ENCODE results near the gene PPM1H.

The PPM1H gene

DNA sequence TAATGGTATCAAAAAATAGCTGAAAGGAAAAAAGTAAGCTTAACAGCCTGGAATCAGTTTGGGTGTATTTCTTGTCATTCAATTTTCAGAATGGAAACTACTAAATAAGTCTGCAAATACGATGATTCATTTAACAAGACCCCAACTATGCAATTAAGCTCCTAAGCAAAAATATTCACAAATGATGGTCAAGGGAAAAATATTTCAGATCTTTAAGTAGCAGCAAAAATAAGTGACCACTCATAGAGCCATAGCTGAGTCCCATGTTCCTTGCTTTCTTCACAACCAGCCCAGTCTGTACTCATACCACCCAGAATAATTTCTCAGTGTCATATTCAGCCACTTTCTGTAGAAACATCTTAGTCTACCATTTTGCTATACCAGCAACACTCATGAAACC lies 185.4 kb downstream of the PPM1H start:
- Histone ChIP-seq H4K20me1 (no peaks in the 10 kb centered on the region), H3K9me3 (replicated peaks in 1 of 11) (no peaks in the 10 kb centered on the region), H3K4me3 (no peak overlapping the region), H3K9ac (no peak overlapping the region), H3K4me2 (no peak overlapping the region), H3K36me3 (no peaks in the 10 kb centered on the region), H3K27ac (no peak overlapping the region), H3K27me3 (no peaks in the 10 kb centered on the region), H3K4me1 (peaks cover 8 to 17% (median 13%) of the 10 kb centered on the region in 10 experiments; a peak in 19 of 20 replicates)
- no peak for TF ChIP-seq Cebpa-rat (IDR thresholded peaks at IDR 0.05)

DNA sequence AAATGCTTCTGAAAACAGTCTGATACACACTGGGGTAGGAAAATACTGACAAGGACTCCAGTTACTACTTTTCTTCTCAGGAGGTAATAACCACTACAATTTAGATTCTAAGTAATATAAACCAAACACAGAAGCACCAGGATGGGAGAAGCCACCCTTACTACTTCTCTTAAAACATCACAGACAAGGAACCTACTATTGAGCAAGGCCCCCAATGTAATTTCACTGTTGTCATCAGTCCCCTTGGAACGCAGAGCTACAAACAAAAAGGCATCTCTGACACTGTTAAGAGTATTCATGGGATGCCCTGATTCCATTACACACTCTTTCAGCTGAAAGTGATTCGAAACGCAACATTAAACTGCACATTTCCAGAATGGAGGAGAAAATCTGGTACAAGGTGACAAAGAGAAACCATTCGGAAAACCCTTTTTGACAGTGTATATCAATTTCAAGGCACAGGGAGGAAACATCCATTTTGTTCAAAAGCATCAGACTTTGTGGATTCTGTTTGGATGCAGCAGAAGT lies 185.9 kb downstream of the PPM1H start:
- H4K20me1 ChIP-seq: no peaks in the 10 kb centered on the region
- no peak overlapping the region for H3K9ac ChIP-seq
- H3K9me3 ChIP-seq (replicated peaks in 1 of 11): no peaks in the 10 kb centered on the region
- no peaks in the 10 kb centered on the region for H3K27me3 ChIP-seq
- no peak overlapping the region for H3K4me2 ChIP-seq
- no peak for TF ChIP-seq Cebpa-rat (IDR thresholded peaks at IDR 0.05)
- no peak overlapping the region for H3K4me3 ChIP-seq
- H3K4me1 ChIP-seq: peaks cover 8 to 21% (median 14%) of the 10 kb centered on the region in 10 experiments; a peak in 19 of 20 replicates
- H3K27ac ChIP-seq: no peak overlapping the region
- no peaks in the 10 kb centered on the region for H3K36me3 ChIP-seq

DNA sequence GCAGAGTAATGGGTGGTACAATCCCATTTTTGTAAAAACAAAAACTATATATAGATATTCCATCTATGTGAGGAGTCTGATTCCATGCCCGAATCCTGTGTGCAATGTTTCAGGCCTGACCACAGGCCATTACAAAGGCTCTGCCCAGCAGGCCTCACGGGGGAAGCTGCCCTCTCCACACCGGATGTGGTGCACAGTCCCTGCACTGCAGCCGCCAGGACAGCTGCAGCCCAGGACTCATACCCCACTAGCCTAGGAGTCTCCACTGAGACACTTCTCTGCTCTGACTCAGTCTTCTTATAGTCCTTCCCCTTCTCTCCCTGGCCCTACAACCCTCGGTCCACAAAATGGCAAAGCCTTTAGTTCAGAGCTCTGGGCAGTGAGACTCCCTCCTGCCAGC lies 190.4 kb downstream of the PPM1H start:
- Histone ChIP-seq H3K4me1 (peaks cover 8 to 21% (median 14%) of the 10 kb centered on the region in 10 experiments; a peak in 19 of 20 replicates), H3K4me3 (no peak overlapping the region), H3K36me3 (no peaks in the 10 kb centered on the region), H3K27me3 (no peaks in the 10 kb centered on the region), H3K4me2 (peak overlapping the region in 7 of 11 experiments; percentile 12 to 62 (median 50); a peak in 11 of 22 replicates), H3K27ac (peak overlapping the region in 4 of 11 experiments; percentile 47 to 66 (median 48); a peak in 8 of 22 replicates), H3K9me3 (replicated peaks in 1 of 11) (no peaks in the 10 kb centered on the region), H4K20me1 (no peaks in the 10 kb centered on the region), H3K9ac (no peak overlapping the region)
- no peak for TF ChIP-seq Cebpa-rat (IDR thresholded peaks at IDR 0.05)

DNA sequence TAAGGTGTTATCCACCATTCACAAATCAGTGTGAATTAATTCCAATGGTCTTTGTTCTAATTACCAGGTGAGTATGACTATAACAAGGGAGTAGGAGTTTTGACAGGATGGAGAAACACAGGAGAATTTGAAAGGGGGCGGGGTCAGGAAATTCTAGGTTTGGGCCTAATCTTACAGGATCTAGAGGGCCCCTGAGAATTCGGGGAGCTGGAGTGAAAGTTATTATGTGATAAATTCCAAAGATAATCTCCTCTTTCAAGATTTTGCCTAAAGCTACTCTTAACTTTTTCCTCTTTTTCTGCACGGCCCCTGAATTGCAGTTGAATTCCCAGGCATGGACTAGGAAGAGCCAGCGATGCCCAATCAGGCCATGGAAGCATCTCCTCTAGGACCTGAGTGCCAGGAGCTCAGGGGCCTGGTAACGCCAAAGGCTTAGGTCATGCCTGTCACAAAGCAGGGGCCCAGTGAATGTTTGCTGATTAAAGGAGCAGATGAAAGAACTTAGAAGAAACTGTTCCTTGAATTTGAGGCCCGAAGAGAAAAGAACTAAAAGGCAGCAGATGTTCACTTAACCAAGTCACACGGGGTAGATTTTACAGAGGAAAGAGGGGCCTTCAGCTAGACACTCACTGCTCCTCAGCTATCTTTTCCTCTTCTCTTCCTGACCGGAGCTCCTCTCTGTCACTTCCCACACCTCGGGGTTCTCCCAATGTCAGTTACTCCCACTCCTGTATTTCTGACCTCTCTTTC lies 195.5 kb downstream of the PPM1H start:
- H3K4me2 ChIP-seq: no peak overlapping the region
- H3K9me3 ChIP-seq (replicated peaks in 1 of 11): no peaks in the 10 kb centered on the region
- H3K9ac ChIP-seq: no peak overlapping the region
- peaks cover 0 to 3% (median under 1%) of the 10 kb centered on the region in 10 experiments; a peak in 9 of 20 replicates for H3K4me1 ChIP-seq
- no peak overlapping the region for H3K4me3 ChIP-seq
- no peaks in the 10 kb centered on the region for H4K20me1 ChIP-seq
- no peaks in the 10 kb centered on the region for H3K27me3 ChIP-seq
- H3K27ac ChIP-seq: no peak overlapping the region
- TF ChIP-seq Cebpa-rat (IDR thresholded peaks at IDR 0.05): no peak
- H3K36me3 ChIP-seq: no peaks in the 10 kb centered on the region; a peak in 1 of 22 replicates

DNA sequence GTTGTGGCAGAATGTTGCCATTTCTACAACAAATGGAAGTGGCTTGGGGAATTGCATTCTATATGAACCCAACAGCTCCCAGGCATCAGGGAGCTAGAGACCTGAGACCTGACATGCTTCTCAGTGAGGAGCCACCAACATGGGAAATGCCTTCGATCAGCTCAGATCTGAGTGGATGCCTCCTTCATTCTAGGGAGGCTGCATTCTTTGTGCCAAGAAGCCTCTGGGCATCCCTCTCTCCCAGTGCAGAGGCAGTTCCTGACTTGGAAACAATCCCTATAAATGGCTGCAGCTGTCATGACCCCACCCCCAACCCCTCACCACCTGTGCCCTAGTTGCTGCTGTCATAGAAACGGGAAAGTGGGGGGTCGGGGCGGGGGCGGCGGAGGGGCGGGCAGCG lies 196.3 kb downstream of the PPM1H start:
- Histone ChIP-seq H3K4me1 (peaks cover 0 to 6% (median 0%) of the 10 kb centered on the region in 10 experiments; a peak in 6 of 20 replicates), H3K27me3 (no peaks in the 10 kb centered on the region), H3K9me3 (replicated peaks in 1 of 11) (no peaks in the 10 kb centered on the region), H4K20me1 (no peaks in the 10 kb centered on the region), H3K4me3 (no peak overlapping the region), H3K27ac (no peak overlapping the region), H3K36me3 (no peaks in the 10 kb centered on the region; a peak in 1 of 22 replicates), H3K9ac (no peak overlapping the region), H3K4me2 (no peak overlapping the region)
- no peak for TF ChIP-seq Cebpa-rat (IDR thresholded peaks at IDR 0.05)

DNA sequence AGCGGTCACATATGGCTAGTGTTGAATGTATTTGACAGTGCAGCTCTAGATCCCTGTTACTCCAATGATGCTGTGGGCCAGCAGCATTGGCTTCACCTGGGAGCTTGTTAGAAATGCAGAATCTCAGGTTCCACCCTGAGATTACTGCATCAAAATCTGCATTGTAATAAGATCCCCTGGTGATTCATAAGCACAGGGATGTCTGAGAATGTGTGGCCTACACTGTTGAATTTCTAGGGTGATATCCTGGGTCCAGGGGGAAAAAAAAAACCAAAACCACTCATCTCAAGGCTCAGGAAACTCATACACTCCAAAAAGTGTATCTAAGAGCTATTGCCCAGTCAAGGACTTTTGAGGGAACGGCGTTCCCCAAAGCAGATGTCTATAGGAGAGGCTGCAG lies 196.8 kb downstream of the PPM1H start:
- Histone ChIP-seq H3K9me3 (replicated peaks in 1 of 11) (no peaks in the 10 kb centered on the region), H3K27ac (no peak overlapping the region), H3K4me1 (peaks cover 0 to 11% (median 1%) of the 10 kb centered on the region in 10 experiments; a peak in 9 of 20 replicates), H3K27me3 (no peaks in the 10 kb centered on the region), H3K36me3 (no peaks in the 10 kb centered on the region; a peak in 1 of 22 replicates), H3K4me3 (no peak overlapping the region), H3K9ac (no peak overlapping the region), H4K20me1 (no peaks in the 10 kb centered on the region), H3K4me2 (no peak overlapping the region)
- no peak for TF ChIP-seq Cebpa-rat (IDR thresholded peaks at IDR 0.05)

DNA sequence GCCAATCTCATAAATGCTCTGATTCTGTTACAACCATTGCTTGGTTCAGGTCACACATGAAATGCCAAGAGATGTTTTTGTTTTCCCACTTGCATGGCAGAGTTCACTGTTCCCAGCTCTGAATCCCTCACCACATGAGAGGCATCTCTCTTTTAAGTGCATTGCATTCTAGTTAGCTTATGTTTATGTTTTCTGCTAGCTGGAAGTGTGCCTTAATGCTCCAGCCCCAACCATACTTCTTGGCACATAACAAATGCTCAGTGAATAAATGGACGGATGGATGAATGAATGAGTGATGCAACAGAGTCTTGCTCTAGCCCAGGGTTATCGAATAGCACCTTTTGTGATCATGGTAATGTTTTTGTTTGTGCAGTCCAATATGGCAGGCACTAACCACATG lies 197.3 kb downstream of the PPM1H start:
- no peak overlapping the region for H3K4me3 ChIP-seq
- H3K9me3 ChIP-seq (replicated peaks in 1 of 11): no peaks in the 10 kb centered on the region
- no peak for TF ChIP-seq Cebpa-rat (IDR thresholded peaks at IDR 0.05)
- no peak overlapping the region for H3K4me2 ChIP-seq
- no peaks in the 10 kb centered on the region for H4K20me1 ChIP-seq
- no peak overlapping the region for H3K27ac ChIP-seq
- H3K27me3 ChIP-seq: no peaks in the 10 kb centered on the region
- H3K36me3 ChIP-seq: no peaks in the 10 kb centered on the region; a peak in 1 of 22 replicates
- peaks cover 0 to 16% (median 3%) of the 10 kb centered on the region in 10 experiments; a peak in 9 of 20 replicates for H3K4me1 ChIP-seq
- no peak overlapping the region for H3K9ac ChIP-seq

DNA sequence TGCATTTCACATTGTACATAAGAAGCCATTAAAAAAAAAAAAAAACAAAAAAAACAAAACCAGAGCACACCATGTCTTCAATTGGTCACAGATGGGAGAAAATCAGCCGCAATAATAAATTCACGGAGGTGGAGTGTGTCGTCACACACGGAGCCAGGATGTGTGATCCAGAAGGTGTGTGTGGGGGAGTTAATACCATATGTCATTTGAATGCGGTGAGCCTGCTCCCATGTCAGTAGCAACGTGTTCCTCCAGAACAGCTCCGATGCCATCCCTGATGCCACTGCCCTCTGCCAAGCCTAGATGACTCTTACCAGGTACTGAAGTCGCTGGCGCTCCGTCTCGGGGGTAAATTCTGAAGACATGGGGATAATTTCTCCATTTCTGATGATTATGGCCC lies 197.8 kb downstream of the PPM1H start:
- Histone ChIP-seq H3K4me2 (no peak overlapping the region), H3K27ac (no peak overlapping the region), H3K9ac (no peak overlapping the region), H3K9me3 (replicated peaks in 1 of 11) (no peaks in the 10 kb centered on the region), H3K4me3 (no peak overlapping the region), H3K4me1 (peaks cover 0 to 20% (median 3%) of the 10 kb centered on the region in 10 experiments; a peak in 9 of 20 replicates), H3K36me3 (no peaks in the 10 kb centered on the region; a peak in 1 of 22 replicates), H4K20me1 (no peaks in the 10 kb centered on the region), H3K27me3 (no peaks in the 10 kb centered on the region)
- TF ChIP-seq Cebpa-rat (IDR thresholded peaks at IDR 0.05): no peak

- no peaks in the 10 kb centered on the region for H4K20me1 ChIP-seq
- no peaks in the 10 kb centered on the region for H3K9me3 ChIP-seq (replicated peaks in 1 of 11)
- TF ChIP-seq Cebpa-rat (IDR thresholded peaks at IDR 0.05): no peak
- no peak overlapping the region for H3K9ac ChIP-seq
- H3K4me1 ChIP-seq: peaks cover 0 to 26% (median 4%) of the 10 kb centered on the region in 10 experiments; a peak in 9 of 20 replicates
- H3K4me3 ChIP-seq: no peak overlapping the region
- H3K36me3 ChIP-seq: no peaks in the 10 kb centered on the region; a peak in 1 of 22 replicates
- H3K27me3 ChIP-seq: no peaks in the 10 kb centered on the region
- no peak overlapping the region for H3K4me2 ChIP-seq
- H3K27ac ChIP-seq: no peak overlapping the region
These were observed 198.4 kb downstream of the PPM1H start for GRCh38 chr12:62736596-62736995.

Data from BLaER1 treated with 17β-estradiol and CSF1 and Interleukin-3, amounts not matched to agents 10 nM and 100 nM (cell line).